ENCODE results near the gene ALB.
"Not testable (repeated sequence)": the region's sequence is repeated elsewhere in the genome, so short reads cannot be mapped to it uniquely, and the experiment has no call there.

The ALB gene

DNA sequence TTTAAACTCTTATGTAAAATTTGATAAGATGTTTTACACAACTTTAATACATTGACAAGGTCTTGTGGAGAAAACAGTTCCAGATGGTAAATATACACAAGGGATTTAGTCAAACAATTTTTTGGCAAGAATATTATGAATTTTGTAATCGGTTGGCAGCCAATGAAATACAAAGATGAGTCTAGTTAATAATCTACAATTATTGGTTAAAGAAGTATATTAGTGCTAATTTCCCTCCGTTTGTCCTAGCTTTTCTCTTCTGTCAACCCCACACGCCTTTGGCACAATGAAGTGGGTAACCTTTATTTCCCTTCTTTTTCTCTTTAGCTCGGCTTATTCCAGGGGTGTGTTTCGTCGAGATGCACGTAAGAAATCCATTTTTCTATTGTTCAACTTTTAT lies at the start of gene ALB:
Gene ALB (plus strand): TSS at position 246 of the 400 bp plus-strand sequence. CDS start 41 bp downstream, at position 287.
- DNase-seq (ENCODE audit: low read depth): no peak

GRCh38 chr4:73357174-73357573 lies 46.9 kb upstream of the ALB start:
- DNase-seq (ENCODE audit: low read depth): not testable (repeated sequence)

- DNase-seq (ENCODE audit: low read depth): not testable (repeated sequence)
Observed at GRCh38 chr4:73369506-73370199, 34.4 kb upstream of the ALB start.

DNA sequence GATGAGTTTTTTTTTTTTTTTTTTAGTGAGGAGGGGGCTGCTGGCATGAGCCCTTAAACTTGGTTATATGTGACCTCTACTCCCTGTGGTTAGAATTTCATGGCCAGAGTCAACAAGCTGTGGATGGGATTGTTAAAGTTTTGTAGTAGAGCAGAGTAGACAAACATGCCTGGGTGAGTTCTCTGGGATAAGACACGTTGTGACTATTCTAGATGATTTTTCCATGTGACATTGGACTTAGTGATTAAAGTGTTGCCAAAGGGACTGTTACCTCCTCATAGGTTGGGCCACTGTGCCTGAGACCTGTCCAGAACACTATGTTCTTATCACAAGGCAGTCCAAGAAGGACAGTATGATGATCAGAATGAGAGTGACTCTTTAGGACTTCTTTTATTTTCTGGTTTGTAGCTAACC lies 28.8 kb upstream of the ALB start:
- DNase-seq (ENCODE audit: low read depth): no peak

GRCh38 chr4:73376251-73376650 lies 27.8 kb upstream of the ALB start:
- no peak for DNase-seq (ENCODE audit: low read depth)

GRCh38 chr4:73376976-73377375 lies 27.1 kb upstream of the ALB start:
- DNase-seq (ENCODE audit: low read depth): no peak

GRCh38 chr4:73378887-73379286 lies 25.2 kb upstream of the ALB start:
- no peak for DNase-seq (ENCODE audit: low read depth)

- no peak for DNase-seq (ENCODE audit: low read depth)
Observed at GRCh38 chr4:73379946-73380345, 24.1 kb upstream of the ALB start.

DNA sequence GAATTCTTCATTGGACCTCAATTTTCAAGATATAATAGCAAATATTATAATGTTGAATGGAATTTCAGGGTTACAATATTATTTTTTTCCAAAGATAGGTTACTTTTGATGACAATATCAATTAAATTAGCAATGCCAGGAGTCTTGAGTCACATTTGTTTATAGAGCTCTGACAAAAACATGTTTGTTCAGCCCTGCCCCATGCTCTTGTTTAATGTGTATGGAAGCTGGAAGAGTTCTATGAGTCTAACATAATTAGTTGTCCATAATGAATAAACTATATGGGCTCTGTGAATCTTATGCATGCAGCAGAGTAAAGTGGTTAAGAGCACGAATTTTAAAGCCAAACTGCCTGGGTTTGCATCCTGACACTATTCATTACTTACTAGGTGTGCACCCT lies 22.9 kb upstream of the ALB start:
- DNase-seq (ENCODE audit: low read depth): no peak

DNA sequence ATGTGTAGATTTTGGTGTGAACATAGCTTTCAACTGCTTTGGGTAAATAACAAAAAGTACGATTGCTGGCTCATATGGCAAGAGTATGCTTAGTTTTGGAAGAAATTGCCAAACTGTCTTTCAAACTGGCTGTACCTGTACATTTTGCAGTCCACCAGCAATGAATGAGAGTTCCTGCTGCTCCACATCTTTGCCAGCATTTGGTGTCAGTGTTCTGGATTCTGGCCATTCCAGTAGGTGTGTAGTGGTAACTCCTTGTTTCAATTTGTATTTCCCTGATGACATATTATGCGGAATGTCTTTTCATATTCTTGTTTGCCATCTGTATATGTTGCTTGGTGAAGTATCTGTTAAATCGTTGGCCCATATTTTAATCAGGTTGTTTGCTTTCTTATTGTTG lies 20.6 kb upstream of the ALB start:
- DNase-seq (ENCODE audit: low read depth): no peak

DNA sequence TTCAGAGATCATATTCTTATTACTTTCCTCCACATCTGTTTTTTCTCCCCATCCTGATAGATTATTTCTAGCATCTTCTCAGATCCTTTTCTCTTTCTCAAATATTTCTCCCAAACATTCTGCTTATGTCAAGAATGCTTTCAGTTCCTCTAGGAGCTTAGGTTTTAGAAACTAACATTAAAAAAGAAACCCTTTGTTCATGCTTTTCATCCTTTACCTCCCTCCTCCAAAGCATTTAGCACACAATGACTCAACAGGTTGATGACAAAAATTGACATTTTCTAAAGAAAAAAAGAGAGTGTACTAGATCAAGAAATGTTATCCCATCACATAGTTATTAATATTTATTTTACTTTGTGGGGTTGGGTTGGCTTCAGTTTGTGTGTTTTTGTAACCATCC lies 16.5 kb upstream of the ALB start:
- no peak for DNase-seq (ENCODE audit: low read depth)

DNA sequence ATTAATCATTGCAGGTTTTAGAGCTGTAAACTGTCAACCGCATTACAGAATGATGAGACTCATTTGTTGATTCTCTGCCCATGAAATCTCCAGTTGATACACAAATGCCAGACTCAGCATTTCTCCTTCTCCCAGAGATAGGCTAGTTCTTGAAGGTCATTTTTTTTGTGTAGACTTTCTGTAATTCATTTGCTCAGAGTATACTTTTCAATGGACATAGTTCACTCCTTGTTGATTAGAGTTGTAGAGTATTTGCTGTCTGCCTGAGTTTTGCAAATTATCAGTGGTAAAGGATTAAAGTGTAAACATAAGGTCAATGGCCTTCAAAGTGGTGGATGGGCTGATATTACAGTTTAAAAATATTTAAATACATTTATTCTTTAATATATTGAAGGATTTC lies 15.2 kb upstream of the ALB start:
- no peak for DNase-seq (ENCODE audit: low read depth)

- not testable (repeated sequence) for DNase-seq (ENCODE audit: low read depth)
Observed at GRCh38 chr4:73389663-73390062, 14.4 kb upstream of the ALB start.

DNA sequence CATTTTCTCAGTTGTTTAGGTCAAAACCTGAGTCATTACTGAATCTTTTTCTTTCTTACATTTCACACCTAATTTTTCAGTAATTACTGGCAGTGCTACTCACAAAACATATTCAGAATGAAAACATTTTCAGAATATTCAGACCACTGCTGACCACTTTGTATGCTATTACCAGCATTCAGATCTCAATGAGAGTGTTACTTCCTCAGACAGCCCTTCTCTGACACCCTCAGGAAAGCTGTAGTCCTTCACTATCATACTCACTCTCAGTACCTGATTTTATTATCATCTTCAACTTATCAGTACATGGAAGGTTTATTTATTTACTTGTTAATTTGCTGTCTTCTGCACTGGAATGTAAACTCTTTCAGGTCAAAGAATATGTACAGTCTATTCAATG lies 12.3 kb upstream of the ALB start:
- DNase-seq (ENCODE audit: low read depth): no peak

DNA sequence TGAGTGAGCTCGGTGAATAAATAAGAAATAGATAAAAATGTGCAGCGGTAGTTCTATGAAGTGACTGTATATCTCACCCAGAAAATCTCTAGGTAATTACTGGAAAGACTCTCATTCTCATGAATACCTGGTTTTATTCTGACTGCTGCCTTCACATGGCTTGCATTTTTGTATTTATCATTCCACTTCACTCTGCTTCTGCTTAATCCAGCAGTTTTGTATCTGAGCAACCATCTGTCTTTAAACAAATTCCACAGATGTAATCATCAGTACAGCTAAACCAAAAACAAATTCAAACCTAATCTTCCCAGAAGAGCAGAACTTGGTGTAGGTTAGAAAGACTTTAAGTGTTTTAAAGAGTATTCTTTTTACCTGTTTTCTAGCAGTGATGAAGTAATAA lies 11.2 kb upstream of the ALB start:
- no peak for DNase-seq (ENCODE audit: low read depth)

DNA sequence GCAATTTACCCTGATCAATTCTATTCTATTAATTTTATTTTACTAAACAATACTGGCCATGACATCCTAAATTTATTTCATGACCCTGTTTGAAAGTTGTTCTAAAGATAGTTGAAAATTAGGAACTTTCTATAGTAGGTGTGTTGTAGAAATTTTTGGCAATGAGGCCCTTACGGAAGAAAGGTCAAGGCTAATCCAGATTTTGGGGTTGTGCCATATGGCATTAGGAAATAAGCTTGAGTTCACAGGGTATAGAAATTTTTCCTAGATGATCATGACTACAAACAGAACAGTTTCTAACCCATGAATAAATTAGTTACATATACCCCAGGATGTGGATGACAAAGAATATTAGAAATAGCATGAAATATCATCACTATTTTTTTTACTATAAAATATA lies 7.8 kb upstream of the ALB start:
- DNase-seq (ENCODE audit: low read depth): no peak

DNA sequence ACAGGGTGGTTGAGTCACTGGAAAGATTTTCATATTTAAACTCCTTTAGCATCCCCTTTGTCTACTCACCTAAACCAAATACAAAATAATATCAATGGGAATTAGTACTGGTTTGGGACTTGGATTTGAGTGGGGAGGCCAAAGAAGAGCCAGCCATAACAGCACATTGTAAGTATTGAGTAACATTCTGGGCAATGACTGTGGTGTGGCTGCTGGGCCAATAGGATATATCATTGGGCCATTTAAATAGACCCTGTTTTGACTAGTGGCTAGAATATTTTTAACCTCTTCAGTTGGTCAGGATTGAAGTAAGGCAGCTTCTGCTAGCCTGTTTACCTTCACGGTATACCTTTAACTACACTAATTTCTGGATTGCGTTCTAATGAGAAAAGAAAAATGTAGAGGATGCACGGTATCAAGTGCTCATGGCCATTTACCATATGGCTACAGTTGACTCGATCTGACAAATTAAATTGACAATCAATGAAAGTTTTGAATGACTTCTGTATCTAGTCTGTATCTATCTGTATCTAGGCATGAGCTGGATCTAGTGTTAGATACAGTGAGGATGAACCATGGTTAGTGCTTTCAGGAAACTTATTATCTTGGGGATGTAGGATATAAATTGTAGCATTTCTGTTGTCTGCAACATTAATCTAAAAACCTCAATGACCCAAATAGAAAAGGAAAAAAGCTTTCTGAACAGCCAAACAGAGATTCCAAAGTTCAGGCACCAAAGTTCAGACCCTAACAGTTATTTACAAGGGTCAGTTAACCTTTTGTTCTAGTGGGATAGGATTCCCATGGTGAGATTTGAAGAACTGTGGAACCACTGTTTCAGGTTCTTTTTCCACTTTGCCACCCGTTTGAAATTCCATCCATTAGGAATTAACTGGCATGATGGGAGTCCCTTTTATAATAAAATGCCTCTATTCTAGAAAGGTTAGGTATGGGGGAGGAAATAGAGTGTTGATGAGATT lies 6.8 kb upstream of the ALB start:
- no peak for DNase-seq (ENCODE audit: low read depth)

GRCh38 chr4:73401412-73401811 lies 2.7 kb upstream of the ALB start:
- DNase-seq (ENCODE audit: low read depth): no peak

GRCh38 chr4:73404457-73404856 lies 370 bp downstream of the ALB start:
- DNase-seq (ENCODE audit: low read depth): no peak

- no peak for DNase-seq (ENCODE audit: low read depth)
Observed at GRCh38 chr4:73405138-73405537, 1.1 kb downstream of the ALB start.

DNA sequence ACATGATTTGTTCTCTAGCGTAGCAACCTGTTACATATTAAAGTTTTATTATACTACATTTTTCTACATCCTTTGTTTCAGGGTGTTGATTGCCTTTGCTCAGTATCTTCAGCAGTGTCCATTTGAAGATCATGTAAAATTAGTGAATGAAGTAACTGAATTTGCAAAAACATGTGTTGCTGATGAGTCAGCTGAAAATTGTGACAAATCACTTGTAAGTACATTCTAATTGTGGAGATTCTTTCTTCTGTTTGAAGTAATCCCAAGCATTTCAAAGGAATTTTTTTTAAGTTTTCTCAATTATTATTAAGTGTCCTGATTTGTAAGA lies 2.4 kb downstream of the ALB start:
- no peak for DNase-seq (ENCODE audit: low read depth)

GRCh38 chr4:73407227-73407673 lies 3.2 kb downstream of the ALB start:
- DNase-seq (ENCODE audit: low read depth): no peak

DNA sequence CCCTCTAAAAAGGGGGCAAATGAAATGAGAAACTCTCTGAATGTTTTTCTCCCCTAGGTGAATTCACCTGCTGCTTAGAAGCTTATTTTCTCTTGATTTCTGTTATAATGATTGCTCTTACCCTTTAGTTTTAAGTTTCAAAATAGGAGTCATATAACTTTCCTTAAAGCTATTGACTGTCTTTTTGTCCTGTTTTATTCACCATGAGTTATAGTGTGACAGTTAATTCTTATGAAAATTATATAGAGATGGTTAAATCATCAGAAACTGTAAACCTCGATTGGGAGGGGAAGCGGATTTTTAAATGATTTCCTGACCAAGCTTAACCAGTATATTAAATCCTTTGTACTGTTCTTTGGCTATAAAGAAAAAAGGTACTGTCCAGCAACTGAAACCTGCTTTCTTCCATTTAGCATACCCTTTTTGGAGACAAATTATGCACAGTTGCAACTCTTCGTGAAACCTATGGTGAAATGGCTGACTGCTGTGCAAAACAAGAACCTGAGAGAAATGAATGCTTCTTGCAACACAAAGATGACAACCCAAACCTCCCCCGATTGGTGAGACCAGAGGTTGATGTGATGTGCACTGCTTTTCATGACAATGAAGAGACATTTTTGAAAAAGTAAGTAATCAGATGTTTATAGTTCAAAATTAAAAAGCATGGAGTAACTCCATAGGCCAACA lies 4.2 kb downstream of the ALB start:
- no peak for DNase-seq (ENCODE audit: low read depth)
